PC-9 (cell line): ENCODE measurements around the gene NDUFAF4. TPM values are rescaled to one million over a fixed set of nuclear protein-coding genes. Genes with fewer than 3 reads are reported as not detected.

ENCODE experiments used
- Bru-seq: library from RNA; stranded (reverse); fragments of 400-500 nt; gene quantifications from one replicate; lab custom pipeline; 2021; lab: Mats Ljungman, UMichigan
- BruChase-seq, 2 experiments: library from RNA; stranded (reverse); fragments of 400-500 nt; gene quantifications; one replicate each; lab custom pipeline; 2021; lab: Mats Ljungman, UMichigan
- BruUV-seq: library from RNA; stranded (reverse); fragments of 400-500 nt; replicated peaks from 2 replicates; lab custom pipeline; 2021; lab: Mats Ljungman, UMichigan
- CTCF ChIA-PET: fragments of 300-600 bp; sonication (Branson Sonifier 250); formaldehyde crosslinking; loops from one replicate; lab custom pipeline; 2022; ENCODE audit warnings: antibody characterized with exemption; lab: Charles Lee
- POLR2A ChIA-PET: fragments of 300-600 bp; sonication (Branson Sonifier 250); formaldehyde crosslinking; loops from one replicate; lab custom pipeline; 2022; ENCODE audit warnings: antibody characterized with exemption; ENCODE audit not compliant: unreplicated experiment; lab: Charles Lee
- DNase-seq, 2 experiments: peaks; one replicate each; pipeline versions ENCODE4 v3.0.0 to v3.0.0-alpha.2; 2015 to 2022; ENCODE audit warnings: mixed read lengths in 1 of 2
- H2AFZ ChIP-seq: fragments of 200-600 bp; sonication (generic); 2 replicates; pipeline ENCODE4 v1.8.1; 2017; ENCODE audit warnings: antibody characterized with exemption
- H3F3A ChIP-seq: fragments of 200-600 bp; sonication (generic); 2 replicates; pipeline ENCODE4 v1.8.1; 2017; ENCODE audit warnings: antibody characterized with exemption, mild to moderate bottlenecking, low read depth; ENCODE audit not compliant: insufficient read depth
- H3K27ac ChIP-seq: fragments of 200-600 bp; sonication (generic); 2 replicates; pipeline ENCODE4 v1.6.1; 2016; ENCODE audit warnings: mixed run types
- H3K27me3 ChIP-seq: fragments of 200-600 bp; sonication (generic); 2 replicates; pipeline ENCODE4 v1.6.1; 2016; ENCODE audit warnings: low read depth, mixed run types; ENCODE audit not compliant: insufficient read depth
- H3K36me3 ChIP-seq: fragments of 200-600 bp; sonication (generic); 2 replicates; pipeline ENCODE4 v1.6.1; 2016; ENCODE audit warnings: low read depth, mixed run types
- H3K4me1 ChIP-seq: fragments of 200-600 bp; sonication (generic); replicated peaks from 2 replicates; pipeline ENCODE4 v1.6.1; 2016; ENCODE audit warnings: mixed run types; ENCODE audit not compliant: insufficient read depth
- H3K4me2 ChIP-seq: fragments of 200-600 bp; sonication (generic); 2 replicates; pipeline ENCODE4 v1.6.1; 2017; ENCODE audit warnings: mixed run types
- H3K4me3 ChIP-seq: fragments of 200-600 bp; sonication (generic); 2 replicates; pipeline ENCODE4 v1.6.1; 2016; ENCODE audit warnings: mixed run types
- H3K79me2 ChIP-seq: fragments of 200-600 bp; sonication (generic); 2 replicates; pipeline ENCODE4 v1.6.1; 2017; ENCODE audit warnings: low read depth, mixed run types
- H3K9me2 ChIP-seq: fragments of 200-600 bp; sonication (generic); 2 replicates; pipeline ENCODE4 v1.8.1; 2017; ENCODE audit warnings: mild to moderate bottlenecking; ENCODE audit not compliant: insufficient read depth
- H3K9me3 ChIP-seq: fragments of 200-600 bp; sonication (generic); 2 replicates; pipeline ENCODE4 v1.8.1; 2016; ENCODE audit warnings: low read depth; ENCODE audit not compliant: insufficient read depth
- H4K20me1 ChIP-seq: fragments of 200-600 bp; sonication (generic); 2 replicates; pipeline ENCODE4 v1.8.1; 2017; ENCODE audit not compliant: insufficient read depth
- EZH2 ChIP-seq: fragments of 200-600 bp; sonication (generic); IDR thresholded peaks from 2 replicates; pipeline ENCODE4 v1.8.0; 2017; ENCODE audit warnings: antibody characterized with exemption, low read depth
- intact Hi-C: fragments of 100-400 bp; cut with micrococcal nuclease; formaldehyde crosslinking; loops from one replicate; pipeline ENCODE4 v1.10.0; 2022; ENCODE audit not compliant: unreplicated experiment
- long read RNA-seq: library from polyadenylated mRNA; stranded (forward); transcript quantifications from one replicate; pipeline ENCODE4 v2.0.0, GENCODE V29; 2022
- total RNA-seq: library from RNA; stranded (reverse); gene quantifications from 2 replicates; pipeline ENCODE4 v1.2.3, GENCODE V29; 2021
- TF ChIP-seq, protein P1 (sequence below): fragments of 200-600 bp; sonication (generic); conservative IDR thresholded peaks from 2 replicates; pipeline ENCODE4 v1.6.1; 2017; ENCODE audit warnings: mixed run types, antibody characterized with exemption, mild to moderate bottlenecking, moderate library complexity

Gene NDUFAF4
- 32.1 and 35.7 TPM in 2 replicates for total RNA-seq
- percentile 84 among the genes with signal in this experiment for Bru-seq, nascent RNA
- BruChase-seq, experiment 1, labeled RNA remaining after a 2-hour chase = percentile 69 among the genes with signal in this experiment
- BruChase-seq, experiment 2, labeled RNA remaining after a 6-hour chase = percentile 86 among the genes with signal in this experiment
- long read RNA-seq, transcript NDUFAF4-201 (3 exons, 2,399 nt) = major isoform, 32 of 38 reads
- long read RNA-seq, partial matches to known transcripts = 0 of 38 reads
- long read RNA-seq, other reads (novel, unspliced or antisense) = 6 of 38 reads

DNA sequence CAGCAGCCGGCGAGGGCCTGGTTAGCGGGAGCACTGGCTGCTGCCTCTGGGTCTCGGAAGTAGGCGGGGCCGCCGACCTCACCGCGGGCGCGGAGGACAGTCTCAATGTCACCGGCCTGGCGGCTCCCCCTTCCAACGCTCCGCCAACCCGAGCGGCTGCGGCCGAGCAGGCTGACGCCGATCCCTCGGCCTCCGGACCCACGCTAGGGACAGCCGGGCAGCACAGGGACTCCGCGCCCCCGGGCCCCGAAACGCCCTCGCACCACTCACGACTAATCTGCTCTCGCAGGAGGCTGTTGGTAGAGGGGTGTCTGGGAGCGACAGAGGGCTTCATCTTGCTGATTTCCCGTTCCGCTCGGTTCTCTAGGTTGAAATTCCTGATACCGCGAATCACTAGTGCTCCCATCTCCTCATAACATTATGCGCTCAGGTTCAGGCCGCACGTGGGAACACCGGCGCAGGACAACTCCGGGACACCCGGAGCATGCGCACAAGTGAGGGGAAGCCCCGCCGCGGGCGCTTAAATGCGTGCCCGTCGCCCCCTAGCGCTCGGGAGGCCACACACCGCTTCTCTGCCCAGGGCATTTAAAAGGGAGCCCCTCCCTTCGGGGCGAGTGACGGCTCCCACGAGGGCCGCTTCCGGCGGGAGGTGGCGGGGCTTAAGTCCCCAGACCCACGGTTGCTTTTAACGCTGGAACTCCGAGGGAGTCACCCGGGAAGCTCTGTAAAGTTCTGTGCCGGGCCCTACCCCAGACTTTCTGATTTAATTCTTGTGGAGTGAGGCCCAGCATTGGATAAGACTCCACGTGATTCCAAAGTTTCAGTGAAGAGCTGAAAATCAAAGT is at the start of gene NDUFAF4:
Gene NDUFAF4, minus strand, starts transcription at position 496 of the 845 bp plus-strand sequence. Its CDS starts 90 bp downstream, at position 406.
- POLR2A ChIA-PET = interaction anchor here (0.7 kb wide), 1 partner anchor 161 kb away, joined by 6 read pairs; no protein-coding TSS in a partner anchor
- H2AFZ ChIP-seq = peak within 1 kb of the TSS; percentile 98
- peaks cover 7% of the 10 kb centered on the region; the same call in 1 of the 2 replicates for H3F3A ChIP-seq
- peak; percentile 89 to 96 for DNase-seq
- H3K4me3 ChIP-seq = peak within 1 kb of the TSS; percentile 83
- H3K79me2 ChIP-seq = peaks cover 38% of the 10 kb centered on the region
- CTCF ChIA-PET = interaction anchor here (0.8 to 1.1 kb wide), 4 partner anchors 25 to 270 kb away, joined by 3 to 5 read pairs (median 4); no protein-coding TSS in a partner anchor
- TF ChIP-seq EZH2 = no peak
- TF ChIP-seq, protein P1, sequence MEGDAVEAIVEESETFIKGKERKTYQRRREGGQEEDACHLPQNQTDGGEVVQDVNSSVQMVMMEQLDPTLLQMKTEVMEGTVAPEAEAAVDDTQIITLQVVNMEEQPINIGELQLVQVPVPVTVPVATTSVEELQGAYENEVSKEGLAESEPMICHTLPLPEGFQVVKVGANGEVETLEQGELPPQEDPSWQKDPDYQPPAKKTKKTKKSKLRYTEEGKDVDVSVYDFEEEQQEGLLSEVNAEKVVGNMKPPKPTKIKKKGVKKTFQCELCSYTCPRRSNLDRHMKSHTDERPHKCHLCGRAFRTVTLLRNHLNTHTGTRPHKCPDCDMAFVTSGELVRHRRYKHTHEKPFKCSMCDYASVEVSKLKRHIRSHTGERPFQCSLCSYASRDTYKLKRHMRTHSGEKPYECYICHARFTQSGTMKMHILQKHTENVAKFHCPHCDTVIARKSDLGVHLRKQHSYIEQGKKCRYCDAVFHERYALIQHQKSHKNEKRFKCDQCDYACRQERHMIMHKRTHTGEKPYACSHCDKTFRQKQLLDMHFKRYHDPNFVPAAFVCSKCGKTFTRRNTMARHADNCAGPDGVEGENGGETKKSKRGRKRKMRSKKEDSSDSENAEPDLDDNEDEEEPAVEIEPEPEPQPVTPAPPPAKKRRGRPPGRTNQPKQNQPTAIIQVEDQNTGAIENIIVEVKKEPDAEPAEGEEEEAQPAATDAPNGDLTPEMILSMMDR = peak; percentile 94
- no peaks in the 10 kb centered on the region for H3K9me2 ChIP-seq
- H3K4me1 ChIP-seq = peaks cover 21% of the 10 kb centered on the region
- no peaks in the 10 kb centered on the region for H3K9me3 ChIP-seq
- H3K27me3 ChIP-seq = no peaks in the 10 kb centered on the region
- peak within 1 kb of the TSS; percentile 87 for H3K4me2 ChIP-seq
- H3K27ac ChIP-seq = peak within 1 kb of the TSS; percentile 90
- peaks cover 33% of the 10 kb centered on the region for H3K36me3 ChIP-seq
- BruUV-seq = TSS peak; percentile 51
- intact Hi-C loops = loop anchor here (1.0 to 10.0 kb wide), 8 partner anchors 27 to 1533 kb away; partner anchors contain the start of genes GPR63, KLHL32 and UFL1
- H4K20me1 ChIP-seq = peaks cover 13% of the 10 kb centered on the region

DNA sequence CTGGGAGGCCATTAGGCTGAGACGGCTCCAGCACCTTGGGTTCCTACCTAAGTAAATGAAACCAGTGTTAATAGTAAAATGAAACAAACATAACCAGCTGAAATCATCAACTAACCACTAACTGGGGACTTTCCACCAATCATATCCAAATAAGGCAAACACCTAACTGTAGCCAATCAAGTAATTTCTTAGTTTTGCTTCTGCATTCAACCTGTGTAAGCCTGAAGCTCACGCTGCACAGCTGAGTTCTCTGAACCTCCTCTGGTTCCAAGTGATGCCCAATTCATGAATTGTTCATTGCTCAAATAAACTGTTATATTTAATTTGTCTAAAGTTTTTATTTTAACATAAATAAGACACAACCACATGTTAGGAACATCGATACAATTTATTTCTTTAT is 49.4 kb upstream of the NDUFAF4 start:
- no TSS peak for BruUV-seq
- no peak for DNase-seq
- H3K27me3 ChIP-seq = no peaks in the 10 kb centered on the region

More for the DNA sequence above, 49.4 kb upstream of the NDUFAF4 start:
- ChIA-PET POLR2A (no interaction called here), CTCF (no interaction called here)
- no peak overlapping the region for H3K4me2 ChIP-seq
- H3K79me2 ChIP-seq = no peaks in the 10 kb centered on the region
- no peaks in the 10 kb centered on the region for H3K36me3 ChIP-seq
- no peaks in the 10 kb centered on the region for H3K9me2 ChIP-seq
- no peaks in the 10 kb centered on the region for H4K20me1 ChIP-seq
- no peaks in the 10 kb centered on the region for H3F3A ChIP-seq
- no peak overlapping the region for H3K4me3 ChIP-seq
- TF ChIP-seq EZH2 = no peak
- TF ChIP-seq, protein P1 = no peak
- H2AFZ ChIP-seq = no peak overlapping the region
- H3K4me1 ChIP-seq = no peaks in the 10 kb centered on the region
- intact Hi-C loops = no loop called here
- 0 out of 2 replicates have a peak, but pooled peaks cover 5% of the 10 kb centered on the region for H3K9me3 ChIP-seq
- no peak overlapping the region for H3K27ac ChIP-seq
